Panc1 (cell line): ENCODE measurements around the gene HLA-F. TPM values are rescaled to one million over a fixed set of nuclear protein-coding genes. Genes with fewer than 3 reads are reported as not detected.

Source experiments
- ATAC-seq: fragments of 200-7000 bp; cut with Tn5 transposase; 2 replicates; pipeline ENCODE4 v1.9.1; 2020; ENCODE audit warnings: mild to moderate bottlenecking, moderate library complexity
- BruUV-seq: library from RNA; stranded (reverse); fragments of 400-500 nt; replicated peaks from 2 replicates; lab custom pipeline; 2021; lab: Mats Ljungman, UMichigan
- CTCF ChIA-PET: fragments of 300-600 bp; sonication (Branson Sonifier 250); formaldehyde crosslinking; loops from one replicate; lab custom pipeline; 2022; ENCODE audit warnings: antibody characterized with exemption; lab: Charles Lee
- POLR2A ChIA-PET: fragments of 300-600 bp; sonication (Branson Sonifier 250); formaldehyde crosslinking; loops from one replicate; lab custom pipeline; 2022; ENCODE audit warnings: antibody characterized with exemption; lab: Charles Lee
- DNase-seq: peaks from one replicate; pipeline ENCODE4 v3.0.0-alpha.2; 2010; ENCODE audit warnings: low read depth, low spot score
- H3K27ac ChIP-seq: 2 replicates; pipeline ENCODE4 v1.5.1; 2011; ENCODE audit warnings: mild to moderate bottlenecking, low read length, inconsistent platforms
- H3K27me3 ChIP-seq: fragments of 200-500 bp; sonication (Bioruptor generic); 2 replicates; pipeline ENCODE4 v1.6.0; 2014; ENCODE audit warnings: low read length, inconsistent platforms; ENCODE audit not compliant: control insufficient read depth, insufficient read depth
- H3K36me3 ChIP-seq: fragments of 200-500 bp; sonication (Bioruptor generic); 2 replicates; pipeline ENCODE4 v1.5.1; 2014; ENCODE audit warnings: inconsistent platforms, mild to moderate bottlenecking, low read length, moderate library complexity; ENCODE audit not compliant: control insufficient read depth, insufficient read depth
- H3K4me1 ChIP-seq: 2 replicates; pipeline ENCODE4 v1.5.1; 2011; ENCODE audit warnings: inconsistent platforms, mild to moderate bottlenecking, low read length, moderate library complexity; ENCODE audit not compliant: control insufficient read depth, insufficient read depth
- H3K4me3 ChIP-seq, 2 experiments: 2 replicates each; pipeline ENCODE4 v1.5.1; 2011 to 2012; ENCODE audit warnings: low read depth in 2 of 2, low read length in 2 of 2, mild to moderate bottlenecking in 2 of 2, inconsistent platforms in 1 of 2, moderate library complexity in 1 of 2
- H3K9me3 ChIP-seq: fragments of 200-500 bp; sonication (Bioruptor generic); 2 replicates; pipeline ENCODE4 v1.5.1; 2014; ENCODE audit warnings: low read depth, mild to moderate bottlenecking, inconsistent platforms, low read length, moderate library complexity; ENCODE audit not compliant: control insufficient read depth, insufficient read depth
- POLR2AphosphoS5 ChIP-seq: IDR thresholded peaks from 2 replicates; pipeline ENCODE4 v1.6.1; 2012; ENCODE audit warnings: mild to moderate bottlenecking, low read depth, low read length, moderate library complexity
- REST ChIP-seq, 2 experiments: IDR thresholded peaks; 2 replicates each; pipeline ENCODE4 v1.6.1; 2011 to 2012; ENCODE audit warnings: low read depth in 2 of 2, control low read depth in 1 of 2, low read length in 1 of 2, mild to moderate bottlenecking in 1 of 2, moderate library complexity in 1 of 2; ENCODE audit not compliant: insufficient read depth in 1 of 2
- SIN3A ChIP-seq: IDR thresholded peaks from 2 replicates; pipeline ENCODE4 v1.6.1; 2012; ENCODE audit warnings: low read depth, mild to moderate bottlenecking, low read length, moderate library complexity, borderline replicate concordance; ENCODE audit not compliant: insufficient read depth
- TCF7L2 ChIP-seq: IDR thresholded peaks from 2 replicates; pipeline ENCODE4 v1.6.1; 2011; ENCODE audit warnings: mild to moderate bottlenecking, low read depth, low read length, inconsistent platforms
- in situ Hi-C: cut with HindIII; loops from 2 replicates; pipeline ENCODE4 v1.10.0; 2016; ENCODE audit warnings: low sequenced_read_pairs, low pct_unique_long_range_greater_than_20kb
- intact Hi-C: fragments of 100-400 bp; cut with micrococcal nuclease; formaldehyde crosslinking; loops from one replicate; pipeline ENCODE4 v1.10.0; 2022; ENCODE audit not compliant: unreplicated experiment
- total RNA-seq: library from RNA; stranded (reverse); gene quantifications from one replicate; pipeline ENCODE4 v1.2.1, GENCODE V29; 2021; ENCODE audit not compliant: unreplicated experiment
- TF ChIP-seq, protein P1 (sequence below): fragments of 450-650 bp; IDR thresholded peaks from 2 replicates; pipeline ENCODE4 v1.5.1; 2017; ENCODE audit warnings: mild to moderate bottlenecking

HLA-F gene
- total RNA-seq, 1 experiment from 2014 or later: 7.5 TPM

DNA sequence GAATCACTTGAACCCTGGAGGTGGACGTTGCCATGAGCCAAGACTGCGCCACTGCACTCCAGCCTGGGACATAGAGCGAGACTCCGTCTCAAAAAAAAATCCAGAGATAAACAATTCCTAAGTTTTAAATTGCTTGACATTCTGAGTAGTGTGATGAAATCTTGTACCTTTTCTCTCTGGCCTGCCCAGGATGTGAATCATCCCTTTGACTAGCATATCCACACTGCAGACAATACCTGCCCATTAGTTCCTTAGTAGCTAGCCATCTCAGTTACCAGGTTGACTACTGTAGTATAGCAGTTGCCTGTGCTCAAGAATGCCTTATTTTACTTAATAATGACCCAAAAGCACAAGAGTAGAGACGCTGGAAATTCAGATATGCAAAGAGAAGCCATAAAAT, 45.1 kb upstream of the HLA-F start:
- in situ Hi-C loops: no loop called here
- Histone ChIP-seq H3K4me3 (no peak overlapping the region), H3K27me3 (no peaks in the 10 kb centered on the region), H3K9me3 (no peaks in the 10 kb centered on the region), H3K4me1 (no peaks in the 10 kb centered on the region), H3K36me3 (no peaks in the 10 kb centered on the region), H3K27ac (no peak overlapping the region)
- TF ChIP-seq REST (IDR thresholded peaks at IDR 0.05; ENCODE audit: insufficient read depth in 1 of 2, low read depth in 2 of 2, low read length in 1 of 2): no peak
- no peak for TF ChIP-seq SIN3A
- no peak for TF ChIP-seq POLR2AphosphoS5
- TF ChIP-seq, protein P1, sequence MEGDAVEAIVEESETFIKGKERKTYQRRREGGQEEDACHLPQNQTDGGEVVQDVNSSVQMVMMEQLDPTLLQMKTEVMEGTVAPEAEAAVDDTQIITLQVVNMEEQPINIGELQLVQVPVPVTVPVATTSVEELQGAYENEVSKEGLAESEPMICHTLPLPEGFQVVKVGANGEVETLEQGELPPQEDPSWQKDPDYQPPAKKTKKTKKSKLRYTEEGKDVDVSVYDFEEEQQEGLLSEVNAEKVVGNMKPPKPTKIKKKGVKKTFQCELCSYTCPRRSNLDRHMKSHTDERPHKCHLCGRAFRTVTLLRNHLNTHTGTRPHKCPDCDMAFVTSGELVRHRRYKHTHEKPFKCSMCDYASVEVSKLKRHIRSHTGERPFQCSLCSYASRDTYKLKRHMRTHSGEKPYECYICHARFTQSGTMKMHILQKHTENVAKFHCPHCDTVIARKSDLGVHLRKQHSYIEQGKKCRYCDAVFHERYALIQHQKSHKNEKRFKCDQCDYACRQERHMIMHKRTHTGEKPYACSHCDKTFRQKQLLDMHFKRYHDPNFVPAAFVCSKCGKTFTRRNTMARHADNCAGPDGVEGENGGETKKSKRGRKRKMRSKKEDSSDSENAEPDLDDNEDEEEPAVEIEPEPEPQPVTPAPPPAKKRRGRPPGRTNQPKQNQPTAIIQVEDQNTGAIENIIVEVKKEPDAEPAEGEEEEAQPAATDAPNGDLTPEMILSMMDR: no peak
- TF ChIP-seq TCF7L2: no peak
- ChIA-PET POLR2A (no interaction called here), CTCF (no interaction called here)
- intact Hi-C loops: no loop called here
- ATAC-seq (no peak), DNase-seq (no peak)
- BruUV-seq: no TSS peak

DNA sequence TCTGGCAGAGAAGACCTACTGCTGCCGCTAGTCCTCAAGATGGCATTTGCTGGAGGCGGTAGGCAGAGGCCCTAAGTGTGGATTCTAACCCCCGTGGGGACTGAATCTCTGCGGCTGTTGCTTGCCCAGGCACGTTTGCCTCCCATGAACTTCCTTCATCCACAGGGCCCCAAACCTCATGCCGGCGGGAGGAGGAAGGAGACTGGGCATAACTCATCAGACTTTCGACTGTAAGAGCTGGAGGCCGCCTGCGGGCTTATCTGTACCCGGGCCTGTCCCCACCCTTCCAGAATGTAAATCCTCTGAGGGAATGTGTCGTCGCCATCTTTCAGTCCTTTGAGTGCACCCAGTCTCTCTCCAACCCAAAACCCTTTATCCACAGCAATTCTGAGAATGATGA, 43.3 kb upstream of the HLA-F start:
- ChIA-PET CTCF (no interaction called here), POLR2A (no interaction called here)
- Histone ChIP-seq H3K27me3 (no peaks in the 10 kb centered on the region; the same call in 1 of the 2 replicates), H3K27ac (no peak overlapping the region), H3K36me3 (no peaks in the 10 kb centered on the region), H3K4me1 (no peaks in the 10 kb centered on the region), H3K9me3 (no peaks in the 10 kb centered on the region), H3K4me3 (no peak overlapping the region)
- ATAC-seq: no peak
- no peak for TF ChIP-seq SIN3A
- TF ChIP-seq, protein P1: no peak
- TF ChIP-seq REST (IDR thresholded peaks at IDR 0.05; ENCODE audit: insufficient read depth in 1 of 2, low read depth in 2 of 2, low read length in 1 of 2): no peak
- TF ChIP-seq TCF7L2: no peak
- TF ChIP-seq POLR2AphosphoS5: no peak
- intact Hi-C loops (no loop called here), in situ Hi-C loops (no loop called here)
- no TSS peak for BruUV-seq
- no peak for DNase-seq
